Stimulated activated naive CD8-positive, alpha-beta T cell treated with anti-CD3 and anti-CD28 coated beads, Interleukin-15, Interleukin-2, amounts not matched to agents 100 U/mL and 50 U/mL, for 24 hours (primary cell): ENCODE data around the gene DPF3.

Experiments
- ATAC-seq: fragments of 150-1000 bp; cut with Tn5 transposase; one replicate; pipeline ENCODE4 v1.10.0; 2021
- DNase-seq: peaks from one replicate; pipeline ENCODE4 v3.0.0; 2021

The DPF3 gene

GRCh38 chr14:72680853-72681640 is 212.9 kb downstream of the DPF3 start:
- ATAC-seq = no peak

GRCh38 chr14:72679536-72680151 is 214.3 kb downstream of the DPF3 start:
- ATAC-seq (no peak), DNase-seq (no peak)

More at GRCh38 chr14:72680853-72681640, 212.9 kb downstream of the DPF3 start:
- no peak for DNase-seq

DNA sequence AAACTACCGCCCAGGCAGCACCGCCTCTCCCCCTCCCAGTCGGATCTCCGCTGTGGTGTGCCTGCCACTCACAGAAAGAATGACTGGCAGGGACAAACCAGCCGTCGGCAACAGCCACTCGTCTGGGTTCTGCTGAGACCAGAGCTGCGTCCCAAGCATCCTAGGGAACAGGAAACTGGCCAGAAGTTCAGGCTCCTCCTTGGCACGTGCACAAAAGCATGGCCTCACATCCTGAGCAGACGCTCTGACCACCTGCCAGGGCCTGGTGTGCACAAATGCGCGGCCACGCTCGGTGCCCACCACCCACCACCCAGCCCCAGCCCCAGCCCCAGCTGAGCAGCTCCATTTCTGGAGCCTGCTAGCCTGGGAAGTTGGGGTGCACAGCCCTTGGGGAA is 214.8 kb downstream of the DPF3 start:
- DNase-seq (no peak), ATAC-seq (no peak)

DNA sequence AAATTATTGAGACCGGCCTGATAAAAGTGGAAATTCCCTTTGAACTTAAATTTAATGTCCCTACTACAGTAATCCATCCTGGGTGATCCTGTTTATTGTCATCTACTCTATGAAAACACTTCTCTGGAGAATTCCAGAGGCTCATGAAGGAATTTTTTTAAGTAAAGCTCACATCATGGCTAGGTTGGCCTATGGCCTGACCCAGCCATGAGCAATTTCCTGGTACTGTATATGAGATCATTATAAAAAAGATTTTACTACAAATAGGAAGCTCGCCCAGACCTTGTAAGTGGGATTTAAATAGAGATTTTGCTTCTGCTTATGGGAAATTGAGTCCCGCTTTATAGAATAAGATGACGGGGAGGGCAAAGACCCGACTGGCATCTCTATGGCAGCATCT is 215.5 kb downstream of the DPF3 start:
- ATAC-seq (no peak), DNase-seq (no peak)

GRCh38 chr14:72677664-72678063 is 216.2 kb downstream of the DPF3 start:
- ATAC-seq = no peak
- DNase-seq = no peak

DNA sequence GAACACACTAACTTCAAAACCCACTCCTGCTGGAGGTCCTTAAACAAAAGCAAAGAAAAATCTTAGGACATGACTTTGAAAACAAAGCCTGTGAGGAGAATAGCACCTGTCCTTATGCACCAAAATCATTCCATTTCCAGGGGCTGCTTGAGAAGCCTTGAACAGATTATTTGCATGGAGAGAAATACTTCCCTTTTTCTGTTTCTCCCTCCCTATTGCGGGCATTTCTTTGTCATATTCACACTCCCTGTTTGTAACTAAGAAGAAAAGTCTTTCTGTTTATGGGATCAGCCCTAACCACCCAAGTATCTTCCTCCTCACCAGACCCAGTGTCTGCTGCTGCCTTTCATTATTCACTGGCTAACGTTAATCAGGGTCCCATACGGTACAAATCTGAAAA is 218.8 kb downstream of the DPF3 start:
- ATAC-seq = no peak
- no peak for DNase-seq

- DNase-seq (no peak), ATAC-seq (no peak)
Measured at GRCh38 chr14:72673179-72673578, 220.7 kb downstream of the DPF3 start.

DNA sequence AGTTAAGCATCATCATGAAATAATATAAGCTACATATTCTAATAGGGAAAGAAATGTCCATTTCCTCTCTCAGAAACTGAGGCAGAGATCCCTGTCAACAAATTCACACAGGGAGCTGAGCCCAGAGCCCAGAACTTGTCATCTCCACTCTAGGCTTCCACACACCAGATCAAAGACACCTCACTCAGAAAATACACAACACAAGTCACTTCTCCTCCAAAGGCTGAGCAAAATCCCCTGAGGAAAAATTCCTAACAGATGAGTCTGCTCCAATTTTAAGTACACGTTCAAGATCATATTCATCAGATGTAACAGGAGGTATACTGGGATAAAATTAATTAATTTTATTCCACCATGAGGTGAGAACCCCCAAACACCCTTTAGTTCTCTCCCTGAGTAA is 227.3 kb downstream of the DPF3 start:
- DNase-seq = no peak

GRCh38 chr14:72665259-72665658 is 228.6 kb downstream of the DPF3 start:
- ATAC-seq (peak; percentile 36), DNase-seq (no peak)

More for the DNA sequence above, 227.3 kb downstream of the DPF3 start:
- no peak for ATAC-seq

- ATAC-seq = no peak
- DNase-seq = no peak
Measured at GRCh38 chr14:72664651-72665050, 229.2 kb downstream of the DPF3 start.

- DNase-seq (no peak), ATAC-seq (no peak)
Measured at GRCh38 chr14:72663956-72664650, 229.8 kb downstream of the DPF3 start.

DNA sequence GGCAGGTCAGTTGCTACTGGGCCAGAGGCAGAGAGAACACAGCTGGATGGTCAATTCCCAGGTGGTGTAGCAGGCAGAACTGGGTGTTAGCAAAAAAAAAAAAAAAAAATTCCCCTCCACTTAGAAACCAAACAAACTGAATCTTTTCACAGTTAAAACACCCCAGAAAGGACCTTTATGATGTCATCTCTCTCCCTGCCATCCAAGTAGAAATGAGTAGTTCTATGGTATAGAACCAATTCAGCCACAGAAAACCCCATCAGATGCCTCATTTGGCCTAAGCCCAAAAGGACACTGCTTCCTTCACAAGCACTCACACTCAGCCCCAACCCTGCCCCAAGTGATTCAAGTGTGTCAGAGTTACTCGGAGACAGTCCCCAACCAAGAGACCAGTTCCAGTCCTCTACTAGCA is 230.8 kb downstream of the DPF3 start:
- ATAC-seq (no peak), DNase-seq (no peak)

DNA sequence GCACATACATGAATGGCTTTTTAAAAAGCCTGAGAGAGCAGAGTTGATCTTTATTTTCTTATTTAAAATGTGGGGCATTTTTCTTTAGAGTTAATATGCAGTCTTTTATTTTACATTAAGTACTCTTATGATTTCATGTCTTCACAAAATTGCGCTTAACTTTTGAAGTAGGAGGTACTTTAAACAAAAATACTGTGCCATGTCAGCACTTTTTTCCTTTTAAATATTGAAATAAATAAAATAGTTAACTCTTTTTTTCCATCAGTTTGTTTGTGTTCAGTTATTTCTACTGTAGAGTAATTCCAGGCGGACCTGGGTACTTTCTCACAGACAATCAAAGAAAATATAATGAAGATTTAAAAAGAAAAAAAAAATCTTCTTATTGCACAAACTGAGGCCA is 231.7 kb downstream of the DPF3 start:
- DNase-seq (no peak), ATAC-seq (no peak)

DNA sequence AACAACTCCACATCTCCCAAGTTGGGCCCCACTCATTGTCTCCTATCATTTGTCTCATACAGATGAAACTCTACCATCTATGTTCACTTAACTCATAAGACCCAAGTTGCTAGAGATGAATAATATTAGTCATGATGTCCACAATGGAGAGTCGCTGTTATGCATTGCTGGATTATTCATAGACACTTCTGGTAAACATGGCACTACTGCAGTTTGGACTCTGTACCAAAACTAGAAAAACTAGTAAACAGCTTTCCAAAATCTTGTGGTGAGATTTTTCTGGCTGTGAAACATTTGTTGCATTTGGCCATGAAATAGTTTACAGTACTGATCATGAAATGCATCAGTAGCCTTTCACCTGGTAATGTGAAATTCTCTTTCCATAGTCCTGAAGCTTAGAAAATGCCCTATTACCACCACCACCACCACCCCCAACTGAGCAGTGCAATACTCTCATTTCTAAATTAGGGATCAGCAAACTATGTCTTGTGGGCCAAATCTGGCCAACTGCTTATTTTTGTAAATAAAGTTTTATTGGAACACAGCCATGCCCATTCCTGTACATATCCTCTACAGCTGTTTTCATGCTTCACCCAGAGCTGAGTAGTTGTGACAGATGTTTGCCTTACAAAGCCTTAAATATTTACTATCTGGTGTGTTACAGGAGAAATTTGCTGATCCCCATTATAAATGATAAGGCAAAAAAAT is 236.5 kb downstream of the DPF3 start:
- no peak for DNase-seq
- no peak for ATAC-seq

GRCh38 chr14:72653026-72653425 is 240.9 kb downstream of the DPF3 start:
- no peak for ATAC-seq
- no peak for DNase-seq

DNA sequence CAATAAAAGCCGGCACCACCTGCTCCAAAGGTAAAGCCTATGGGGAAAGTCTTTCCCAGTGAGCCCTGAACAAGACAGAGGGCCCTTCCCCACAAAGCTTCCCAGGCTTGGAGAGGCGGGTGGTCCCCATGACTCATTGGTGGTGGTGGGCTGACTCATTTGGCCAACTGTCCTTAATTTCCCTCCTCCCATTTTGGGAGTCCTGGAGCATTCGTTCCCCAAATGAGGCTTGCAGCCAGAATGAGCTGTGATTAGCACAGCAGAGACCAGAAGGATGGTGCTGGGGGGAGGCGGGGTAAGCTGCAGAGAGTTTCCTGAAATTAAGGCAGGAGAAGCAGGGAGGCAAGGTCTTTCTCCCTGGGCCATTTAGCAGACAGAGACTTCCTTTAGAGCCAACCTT is 241.7 kb downstream of the DPF3 start:
- DNase-seq (no peak), ATAC-seq (no peak)

DNA sequence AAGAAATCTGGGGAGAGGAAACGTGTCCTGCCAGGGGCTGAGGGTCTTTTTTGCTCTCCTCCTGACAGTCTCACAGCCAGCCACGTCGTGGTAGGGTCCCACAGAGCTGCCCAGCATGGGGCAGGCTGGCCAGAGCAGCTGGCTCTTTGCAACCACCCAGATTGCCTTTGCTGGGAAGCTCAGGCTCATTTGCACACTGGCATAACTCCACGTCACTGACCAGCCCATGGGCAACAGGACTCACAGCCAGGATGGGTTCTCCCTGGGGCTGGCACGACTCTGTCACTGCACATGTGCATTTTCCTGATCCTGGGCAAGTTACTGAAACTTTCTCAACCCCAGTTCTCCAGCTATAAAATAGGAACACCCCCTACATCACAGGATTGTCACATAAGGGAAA is 242.2 kb downstream of the DPF3 start:
- no peak for DNase-seq
- ATAC-seq = no peak

DNA sequence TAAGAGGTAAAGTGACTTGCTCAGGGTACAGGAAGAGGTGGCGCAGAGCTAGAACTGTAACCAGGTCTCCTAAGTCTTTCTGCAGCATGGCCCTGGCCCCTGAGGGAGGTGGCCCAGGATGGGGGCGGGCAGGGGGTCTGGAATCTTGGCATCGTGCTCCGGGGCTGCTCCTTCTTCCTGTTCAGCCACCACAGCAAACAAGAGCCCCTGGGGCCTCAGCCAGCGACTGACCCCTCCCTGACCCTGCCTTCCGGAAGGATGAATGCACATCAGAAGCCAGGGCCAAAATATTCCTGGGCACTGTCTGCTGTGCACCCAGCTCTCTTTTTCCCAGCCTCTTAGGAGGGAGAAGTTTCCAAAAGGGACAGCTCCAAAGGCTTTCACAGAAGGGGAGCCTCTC is 242.8 kb downstream of the DPF3 start:
- ATAC-seq (no peak), DNase-seq (no peak)

DNA sequence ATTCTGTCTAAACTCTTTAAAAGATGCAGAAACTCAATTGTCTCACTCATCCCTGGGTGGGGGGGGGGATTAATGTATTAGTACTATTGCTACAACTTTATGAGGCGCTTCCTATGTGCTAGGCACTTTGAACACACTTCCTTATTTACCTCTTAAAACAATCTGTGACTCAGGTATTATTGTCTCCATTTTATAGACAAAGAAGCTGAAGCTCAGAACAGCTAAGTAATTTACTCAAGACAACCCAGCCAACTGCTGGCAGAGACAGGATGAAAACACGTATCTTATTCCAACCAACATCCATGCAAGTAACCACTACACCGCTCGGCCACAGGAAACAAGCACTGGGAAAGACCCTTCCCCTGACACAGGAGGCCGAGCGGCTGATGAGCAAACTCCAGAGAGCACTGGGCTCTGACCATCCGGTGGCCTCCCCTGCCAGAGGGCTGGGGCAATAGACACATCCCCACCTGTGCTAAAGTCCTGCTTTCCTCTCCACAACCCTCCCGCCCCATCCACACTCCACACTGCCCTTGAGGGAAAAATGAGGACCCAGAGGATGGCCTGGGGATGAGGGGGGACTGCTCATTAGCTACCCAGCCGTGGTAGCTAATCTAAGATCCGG is 244.2 kb downstream of the DPF3 start:
- DNase-seq (no peak), ATAC-seq (no peak)

GRCh38 chr14:72647782-72648181 is 246.1 kb downstream of the DPF3 start:
- ATAC-seq (no peak), DNase-seq (no peak)

DNA sequence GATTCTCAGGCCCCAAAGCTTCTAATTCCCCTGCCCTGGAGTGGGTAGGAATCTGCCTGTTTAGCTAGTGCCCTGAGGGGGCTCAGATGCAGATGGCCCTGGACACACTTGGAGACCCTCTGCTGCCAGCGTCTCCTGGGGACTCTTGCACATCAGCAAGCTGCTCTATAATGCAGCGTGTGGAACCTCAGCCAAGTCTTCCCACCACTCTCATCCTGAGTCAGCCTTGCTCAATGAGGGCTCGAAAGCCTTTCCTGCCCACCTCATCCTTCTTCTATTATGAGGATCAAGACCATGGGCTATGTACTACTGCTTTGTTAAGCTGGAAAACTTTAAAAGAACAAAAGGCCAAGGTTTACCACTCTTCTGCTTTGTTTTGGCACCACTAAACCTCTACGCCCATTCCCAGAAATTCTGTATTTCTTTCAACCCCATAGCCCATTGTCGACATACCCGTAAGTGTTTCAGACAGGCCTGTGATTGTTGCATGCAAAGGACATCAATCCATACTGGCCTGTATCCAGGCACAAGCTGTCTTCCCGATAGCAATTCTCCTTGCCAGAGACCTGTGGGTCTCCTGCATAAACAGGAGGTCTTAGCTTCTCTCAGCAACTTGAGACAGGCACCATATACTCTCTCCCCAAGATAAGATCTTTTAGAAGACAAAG is 246.9 kb downstream of the DPF3 start:
- DNase-seq (no peak), ATAC-seq (no peak)

GRCh38 chr14:72645706-72646105 is 248.2 kb downstream of the DPF3 start:
- DNase-seq = no peak
- no peak for ATAC-seq
